B cell (primary cell): ENCODE data around the gene ATP11A.

Experiments used
- EZH2 ChIP-seq: IDR thresholded peaks from 2 replicates; pipeline ENCODE4 v1.6.1; 2012; ENCODE audit warnings: borderline replicate concordance, low read depth, mild to moderate bottlenecking, moderate library complexity, low read length; ENCODE audit not compliant: insufficient read depth, poor library complexity, severe bottlenecking
- TF ChIP-seq, protein P1 (sequence below): fragments of 200-600 bp; IDR thresholded peaks from one replicate; pipeline ENCODE4 v1.8.0; 2022; ENCODE audit warnings: antibody characterized with exemption, mild to moderate bottlenecking

DNA sequence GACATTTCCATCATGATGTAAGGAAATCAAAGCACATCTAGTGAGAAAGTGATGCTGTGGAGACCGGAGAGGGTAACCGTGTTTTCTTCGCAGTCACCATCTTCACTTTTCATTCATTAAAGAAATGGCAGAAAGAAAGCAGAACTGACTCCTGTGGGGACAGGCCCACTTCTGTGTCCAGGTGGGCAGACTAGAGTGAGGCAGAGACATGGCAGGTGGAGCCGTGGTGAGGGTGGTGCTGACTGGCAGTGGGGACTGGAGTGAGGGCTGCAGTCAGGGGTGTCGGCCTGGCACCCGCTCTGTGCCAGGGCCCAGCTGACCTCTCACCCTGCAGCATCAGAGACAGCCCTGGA is 207.7 kb downstream of the ATP11A start:
- TF ChIP-seq, protein P1, sequence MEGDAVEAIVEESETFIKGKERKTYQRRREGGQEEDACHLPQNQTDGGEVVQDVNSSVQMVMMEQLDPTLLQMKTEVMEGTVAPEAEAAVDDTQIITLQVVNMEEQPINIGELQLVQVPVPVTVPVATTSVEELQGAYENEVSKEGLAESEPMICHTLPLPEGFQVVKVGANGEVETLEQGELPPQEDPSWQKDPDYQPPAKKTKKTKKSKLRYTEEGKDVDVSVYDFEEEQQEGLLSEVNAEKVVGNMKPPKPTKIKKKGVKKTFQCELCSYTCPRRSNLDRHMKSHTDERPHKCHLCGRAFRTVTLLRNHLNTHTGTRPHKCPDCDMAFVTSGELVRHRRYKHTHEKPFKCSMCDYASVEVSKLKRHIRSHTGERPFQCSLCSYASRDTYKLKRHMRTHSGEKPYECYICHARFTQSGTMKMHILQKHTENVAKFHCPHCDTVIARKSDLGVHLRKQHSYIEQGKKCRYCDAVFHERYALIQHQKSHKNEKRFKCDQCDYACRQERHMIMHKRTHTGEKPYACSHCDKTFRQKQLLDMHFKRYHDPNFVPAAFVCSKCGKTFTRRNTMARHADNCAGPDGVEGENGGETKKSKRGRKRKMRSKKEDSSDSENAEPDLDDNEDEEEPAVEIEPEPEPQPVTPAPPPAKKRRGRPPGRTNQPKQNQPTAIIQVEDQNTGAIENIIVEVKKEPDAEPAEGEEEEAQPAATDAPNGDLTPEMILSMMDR: no peak
- TF ChIP-seq EZH2: no peak
